ENCODE measurements around the gene WSCD2.

DNA sequence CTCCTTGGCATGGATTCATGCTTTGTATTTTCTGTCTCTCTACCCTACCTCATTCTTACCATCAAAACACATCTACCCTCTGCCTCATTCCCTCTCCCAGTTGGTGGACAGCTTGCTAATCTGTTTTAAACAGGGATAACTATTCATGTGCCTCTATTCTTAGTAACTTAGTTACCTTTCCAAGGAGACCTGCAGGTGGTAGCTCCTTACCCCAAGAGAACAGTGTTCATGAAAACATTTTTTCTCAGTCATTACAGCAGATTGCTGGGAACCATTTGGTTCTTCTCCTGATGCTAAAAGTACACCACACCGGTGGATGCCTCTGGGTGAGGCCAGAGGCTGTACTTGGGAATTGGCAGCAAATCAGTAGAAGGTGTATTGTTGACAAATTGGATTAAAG is 137.0 kb downstream of the WSCD2 start:
- TF ChIP-seq, protein P1, sequence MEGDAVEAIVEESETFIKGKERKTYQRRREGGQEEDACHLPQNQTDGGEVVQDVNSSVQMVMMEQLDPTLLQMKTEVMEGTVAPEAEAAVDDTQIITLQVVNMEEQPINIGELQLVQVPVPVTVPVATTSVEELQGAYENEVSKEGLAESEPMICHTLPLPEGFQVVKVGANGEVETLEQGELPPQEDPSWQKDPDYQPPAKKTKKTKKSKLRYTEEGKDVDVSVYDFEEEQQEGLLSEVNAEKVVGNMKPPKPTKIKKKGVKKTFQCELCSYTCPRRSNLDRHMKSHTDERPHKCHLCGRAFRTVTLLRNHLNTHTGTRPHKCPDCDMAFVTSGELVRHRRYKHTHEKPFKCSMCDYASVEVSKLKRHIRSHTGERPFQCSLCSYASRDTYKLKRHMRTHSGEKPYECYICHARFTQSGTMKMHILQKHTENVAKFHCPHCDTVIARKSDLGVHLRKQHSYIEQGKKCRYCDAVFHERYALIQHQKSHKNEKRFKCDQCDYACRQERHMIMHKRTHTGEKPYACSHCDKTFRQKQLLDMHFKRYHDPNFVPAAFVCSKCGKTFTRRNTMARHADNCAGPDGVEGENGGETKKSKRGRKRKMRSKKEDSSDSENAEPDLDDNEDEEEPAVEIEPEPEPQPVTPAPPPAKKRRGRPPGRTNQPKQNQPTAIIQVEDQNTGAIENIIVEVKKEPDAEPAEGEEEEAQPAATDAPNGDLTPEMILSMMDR (IDR thresholded peaks at IDR 0.05) = no peak
- no peak for TF ChIP-seq POLR2A (IDR thresholded peaks at IDR 0.05)

All from body of pancreas (tissue), 4 donors.